HG03571 (cell line): Measurements from ENCODE around the gene CACNB1.

Experiments
- ATAC-seq: cut with Tn5 transposase; IDR thresholded peaks from one replicate; pipeline ENCODE4 v1.9.1; 2021; ENCODE audit not compliant: unreplicated experiment

Gene CACNB1

DNA sequence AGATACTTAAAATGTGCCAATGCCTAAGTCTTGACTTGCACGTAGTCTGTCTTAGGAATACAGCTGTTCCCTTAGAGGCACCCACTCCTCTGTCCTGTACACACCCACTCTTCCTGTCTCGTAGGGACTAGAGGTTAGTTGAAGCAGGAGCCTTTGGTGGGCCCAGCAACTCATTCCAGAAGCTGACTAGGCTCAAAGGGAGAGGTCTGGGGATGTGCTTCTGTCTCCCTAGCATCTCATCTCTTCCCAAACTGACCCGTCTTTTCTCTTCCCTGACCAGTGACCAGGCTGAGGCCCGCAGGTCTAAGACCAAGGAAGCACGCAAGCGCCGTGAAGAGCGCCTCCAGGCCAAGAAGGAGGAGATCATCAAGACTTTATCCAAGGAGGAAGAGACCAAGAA lies 6.8 kb upstream of the CACNB1 start:
- ATAC-seq: no peak

DNA sequence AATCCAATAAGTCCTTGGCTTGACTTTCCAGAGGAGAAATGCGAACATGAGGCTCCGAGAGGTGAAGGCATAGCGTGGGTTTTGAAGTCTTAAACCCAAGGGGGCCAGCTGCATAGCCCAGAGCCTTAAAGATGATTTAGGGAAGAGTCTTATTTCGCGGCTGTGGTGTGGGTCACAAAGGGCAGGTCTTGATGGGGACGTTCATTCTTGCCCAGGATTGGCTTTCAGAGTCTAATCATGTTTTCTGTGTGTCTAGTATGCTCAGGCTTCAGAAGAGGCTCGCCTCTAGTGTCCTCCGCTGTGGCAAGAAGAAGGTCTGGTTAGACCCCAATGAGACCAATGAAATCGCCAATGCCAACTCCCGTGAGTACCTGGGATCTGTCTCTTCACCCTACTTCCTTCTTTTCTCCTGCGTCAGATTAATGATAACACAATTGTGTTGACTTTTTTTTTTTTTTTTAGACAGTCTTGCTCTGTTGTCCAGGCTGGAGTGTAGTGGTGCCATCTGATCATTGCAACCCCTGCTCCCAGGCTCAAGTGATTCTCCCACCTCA lies 3.6 kb upstream of the CACNB1 start:
- ATAC-seq: no peak

DNA sequence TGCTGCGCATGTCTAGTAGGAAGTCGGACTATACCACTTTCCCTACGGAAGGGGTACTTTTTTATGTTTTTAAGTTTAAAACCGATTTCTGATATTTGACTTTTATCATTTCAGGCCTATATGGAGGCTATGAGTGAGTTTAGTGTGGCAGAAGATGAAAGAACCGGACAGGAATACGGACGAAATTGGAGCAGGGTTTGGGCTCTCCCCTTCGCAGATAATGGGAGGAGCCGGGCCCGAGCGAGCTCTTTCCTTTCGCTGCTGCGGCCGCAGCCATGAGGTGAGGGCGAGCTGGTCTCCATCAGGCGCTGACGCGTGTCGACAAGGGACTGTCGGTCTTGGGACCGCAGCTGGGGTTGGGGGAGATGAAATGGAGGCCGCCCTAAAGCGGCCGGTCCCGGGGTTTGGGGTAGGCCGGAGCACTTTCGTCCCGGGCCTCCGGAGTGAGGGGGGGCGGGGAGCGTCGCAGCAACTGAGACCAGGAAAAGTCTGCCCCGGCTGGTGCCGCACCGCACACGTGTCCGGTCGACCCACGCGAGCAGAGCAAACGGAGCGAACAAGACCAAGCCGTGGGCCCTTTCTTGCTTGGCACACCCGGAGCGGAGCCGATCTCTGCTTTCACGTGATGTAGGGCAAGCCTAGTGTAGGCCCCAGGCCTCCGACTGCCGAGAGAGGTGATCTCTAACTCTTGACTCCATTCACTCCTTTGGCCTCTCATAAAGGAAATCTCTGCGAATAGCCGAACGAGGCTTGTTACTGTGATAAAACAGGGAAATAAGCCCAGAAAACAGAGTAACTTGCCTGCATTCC lies 2.8 kb upstream of the CACNB1 start, which contains the start of gene RPL19:
Gene RPL19, plus strand, starts transcription at position 214 of the 810 bp plus-strand sequence. Its CDS starts 62 bp downstream, at position 276.
- peak; percentile 55 for ATAC-seq

DNA sequence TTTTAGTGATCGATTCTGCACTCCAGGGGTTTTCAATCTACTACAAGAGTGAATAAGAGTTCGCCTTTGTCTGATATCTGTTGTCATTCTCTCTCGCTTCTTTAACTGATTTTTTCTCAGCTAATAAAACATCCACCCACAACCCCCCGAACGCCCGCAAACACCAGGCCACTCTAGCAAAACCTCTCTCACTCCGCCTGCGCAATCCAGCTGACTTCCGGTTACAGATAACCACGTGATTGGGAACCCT lies 2.3 kb upstream of the CACNB1 start:
- peak; percentile 49 for ATAC-seq

DNA sequence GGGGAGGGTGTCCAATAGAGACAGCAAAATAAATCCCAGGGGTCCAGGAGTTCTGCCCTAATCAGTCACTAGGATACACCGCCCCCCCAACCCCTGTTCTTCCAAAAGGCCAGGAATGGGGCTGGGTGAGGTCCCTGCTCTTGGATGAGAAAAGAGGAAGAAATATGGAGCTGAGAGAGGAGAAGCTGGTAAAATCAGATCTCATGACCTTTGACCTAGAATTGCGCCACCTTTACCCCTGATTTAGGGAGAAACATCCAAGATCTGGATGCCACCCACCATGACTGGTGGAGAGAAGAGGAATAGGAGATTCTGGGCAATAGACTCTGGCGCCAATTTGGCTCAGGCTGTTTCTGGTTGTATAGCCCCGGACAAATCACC lies 707 bp upstream of the CACNB1 start:
- no peak for ATAC-seq

DNA sequence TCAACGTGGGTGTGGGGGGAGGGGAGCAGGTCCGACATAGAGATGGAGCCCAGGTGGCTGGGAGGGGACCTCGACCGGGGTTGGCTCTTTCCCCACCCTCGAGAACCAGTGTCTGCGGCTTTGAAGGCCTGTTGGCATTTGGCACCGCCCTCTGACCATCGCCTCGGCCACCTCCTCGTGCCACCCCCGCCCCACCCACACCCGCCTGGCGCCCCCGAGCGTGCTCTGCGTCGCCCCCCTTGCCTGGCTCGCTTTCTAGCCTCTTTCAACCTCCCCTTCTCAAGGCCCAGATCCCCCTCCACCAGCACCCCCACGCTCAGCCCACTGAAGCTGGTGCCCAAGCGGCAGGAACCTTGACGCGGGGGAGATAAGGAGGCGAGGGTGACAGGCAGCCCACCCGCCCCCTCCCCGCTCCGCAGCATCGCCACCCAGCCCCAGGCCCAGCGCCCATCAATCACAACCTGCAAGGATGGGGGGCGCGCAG lies 619 bp downstream of the CACNB1 start:
- no peak for ATAC-seq

DNA sequence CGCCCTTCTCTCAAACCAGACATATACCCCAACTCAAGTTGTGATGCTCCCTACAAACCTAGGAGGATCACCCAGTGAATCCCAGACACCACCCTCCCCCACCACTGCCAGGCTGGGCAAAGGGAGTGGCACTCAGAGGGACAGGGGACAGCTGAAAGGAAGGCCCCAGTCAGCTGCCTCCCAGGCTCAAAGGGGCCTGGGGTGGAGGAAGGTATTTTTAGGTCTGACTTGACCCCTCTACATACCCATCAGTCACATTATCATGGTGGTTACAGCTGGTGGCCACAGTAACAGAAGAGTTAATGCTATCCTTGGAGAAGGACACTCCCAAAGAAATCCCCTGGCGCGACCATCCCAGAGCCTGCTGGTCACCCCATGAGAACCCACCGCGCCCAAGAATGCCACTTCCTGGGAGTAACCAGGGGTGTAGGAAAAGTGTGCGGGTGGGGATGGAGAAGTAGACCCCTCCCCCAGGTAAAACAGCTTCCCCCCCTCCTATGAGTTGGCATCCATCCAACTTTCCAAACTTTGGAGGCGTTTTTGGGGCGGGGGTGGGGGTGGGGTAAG lies 1.1 kb downstream of the CACNB1 start:
- no peak for ATAC-seq

DNA sequence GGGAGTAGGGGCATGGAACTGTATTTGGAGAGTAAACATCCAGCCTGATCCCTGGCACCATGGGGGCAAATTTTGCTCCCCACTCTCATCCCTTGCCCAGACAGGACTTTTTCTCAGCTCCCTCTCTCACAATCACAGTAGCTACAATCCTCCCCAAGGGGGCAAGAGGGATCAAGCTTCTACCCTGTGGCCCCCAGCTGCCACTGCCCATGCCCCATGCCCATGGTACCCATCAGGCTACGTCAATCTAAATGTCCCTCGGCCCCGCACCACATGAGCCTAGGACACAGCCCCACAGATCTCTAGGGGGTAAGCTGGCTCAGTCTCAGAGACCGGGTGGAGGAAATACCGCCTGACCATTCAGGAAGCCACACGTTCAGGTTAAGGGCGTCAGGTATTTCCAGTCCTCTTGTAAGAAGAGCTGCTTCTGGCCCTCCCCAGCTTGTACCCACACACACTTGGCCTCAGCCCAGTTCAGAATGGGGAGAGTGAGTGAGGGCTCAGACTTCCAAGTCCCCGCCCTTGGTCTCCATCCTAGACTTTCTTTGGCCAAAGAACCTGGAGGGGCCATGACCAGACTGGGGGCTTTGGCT lies 1.8 kb downstream of the CACNB1 start:
- ATAC-seq: no peak

DNA sequence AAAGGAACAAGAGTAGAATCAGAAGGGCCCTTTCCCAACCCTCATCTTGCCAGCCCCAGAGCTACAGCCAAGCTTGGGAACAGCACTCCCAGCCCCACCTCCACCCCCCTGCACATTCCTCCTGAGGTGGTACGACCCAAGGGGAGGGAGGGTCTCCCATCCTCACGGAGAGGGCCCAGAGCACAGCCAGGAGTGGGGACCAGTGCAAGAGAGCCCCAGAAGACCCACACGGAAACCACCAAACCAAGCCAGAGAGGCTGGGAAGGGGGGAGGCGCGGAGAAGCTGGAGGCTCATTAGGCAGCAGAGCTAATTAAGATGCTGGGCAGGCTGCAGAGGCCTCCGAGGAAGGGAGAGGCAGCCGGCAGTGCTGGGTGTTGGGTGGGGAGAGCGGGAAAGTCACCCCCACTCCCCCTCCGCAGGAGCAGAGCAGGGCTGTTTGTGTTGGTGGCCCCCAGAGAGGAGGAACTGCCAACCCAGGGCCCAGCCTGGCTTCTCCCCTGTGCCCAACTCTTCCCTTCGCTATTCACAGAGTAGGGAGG lies 2.4 kb downstream of the CACNB1 start:
- ATAC-seq: no peak

DNA sequence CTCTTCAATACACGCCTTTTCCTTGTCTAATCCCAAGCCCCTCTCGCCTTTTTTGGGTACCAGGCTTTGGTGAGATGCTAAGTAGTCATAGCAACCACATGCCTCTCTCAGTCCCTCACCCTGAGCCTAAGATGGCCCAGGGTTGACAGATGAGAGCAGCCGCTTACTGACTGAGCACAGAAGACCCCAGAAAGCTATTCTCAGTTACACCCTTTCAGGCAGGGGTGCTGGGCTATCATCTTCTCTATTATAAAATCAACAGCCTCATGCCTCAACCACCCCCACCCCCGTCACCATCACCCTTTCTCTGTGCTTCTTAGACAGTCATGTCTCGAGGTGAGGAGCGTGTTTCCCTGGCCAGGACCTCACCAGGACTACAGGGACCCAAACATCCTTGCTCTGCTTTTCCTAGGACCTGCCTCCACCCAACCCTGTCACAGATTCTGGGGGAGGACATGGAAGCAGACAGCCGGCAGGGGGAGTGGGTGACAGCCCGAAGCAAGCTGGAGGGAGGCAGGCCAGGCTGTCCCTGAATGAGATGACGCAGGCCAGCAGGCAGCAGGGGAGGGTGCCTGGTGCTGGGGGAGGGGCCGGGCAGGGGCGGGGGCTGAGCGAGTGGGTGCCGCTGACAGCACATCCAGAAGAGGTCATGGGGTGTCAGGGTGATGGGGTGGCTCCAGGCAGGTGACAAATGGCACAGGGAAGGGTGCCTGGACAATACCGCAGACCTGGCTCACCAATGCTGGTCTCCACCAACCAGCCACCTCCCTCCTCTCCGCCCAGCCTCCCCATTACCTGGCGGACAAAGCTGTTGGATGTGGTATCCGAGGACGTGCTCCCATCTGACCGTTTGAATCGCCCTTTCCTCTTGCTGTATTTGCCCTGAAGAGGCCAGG lies 3.1 kb downstream of the CACNB1 start:
- no peak for ATAC-seq

DNA sequence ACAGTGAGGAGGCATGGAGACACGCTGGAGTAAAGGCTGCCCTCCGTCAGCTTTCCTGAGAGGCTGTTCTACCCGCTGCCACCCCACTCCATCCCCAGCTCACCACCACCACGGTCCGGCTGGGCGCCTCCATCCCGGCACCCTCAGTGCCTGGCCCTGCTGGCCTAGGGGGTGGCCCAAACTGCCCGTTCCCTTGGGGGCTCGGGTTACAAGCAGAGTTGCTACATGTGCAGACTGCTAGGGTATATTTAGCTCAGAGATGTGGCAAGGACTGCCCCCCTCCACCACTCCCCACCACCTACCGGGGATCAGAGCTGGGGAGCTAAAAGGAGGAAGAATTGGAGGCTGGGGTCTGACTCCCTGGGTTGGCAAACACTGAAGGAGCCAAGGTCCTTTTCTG lies 4.1 kb downstream of the CACNB1 start:
- ATAC-seq: no peak

DNA sequence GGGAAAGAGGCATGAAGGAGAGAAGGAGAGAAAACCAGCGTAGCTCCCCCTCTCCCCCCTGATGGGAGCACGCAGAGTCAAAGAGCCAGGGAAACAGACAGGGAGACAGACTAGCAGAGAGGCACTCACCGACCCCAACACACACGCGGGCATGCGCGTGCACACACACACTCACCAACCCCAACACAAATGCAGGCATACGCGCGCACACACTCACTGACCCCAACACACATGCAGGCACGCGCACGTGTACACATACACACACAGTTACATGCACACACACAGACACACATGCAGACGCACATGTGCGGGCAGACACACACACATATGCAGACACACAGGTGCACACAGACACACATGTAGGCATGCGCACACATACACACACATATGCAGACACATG lies 4.6 kb downstream of the CACNB1 start:
- no peak for ATAC-seq

DNA sequence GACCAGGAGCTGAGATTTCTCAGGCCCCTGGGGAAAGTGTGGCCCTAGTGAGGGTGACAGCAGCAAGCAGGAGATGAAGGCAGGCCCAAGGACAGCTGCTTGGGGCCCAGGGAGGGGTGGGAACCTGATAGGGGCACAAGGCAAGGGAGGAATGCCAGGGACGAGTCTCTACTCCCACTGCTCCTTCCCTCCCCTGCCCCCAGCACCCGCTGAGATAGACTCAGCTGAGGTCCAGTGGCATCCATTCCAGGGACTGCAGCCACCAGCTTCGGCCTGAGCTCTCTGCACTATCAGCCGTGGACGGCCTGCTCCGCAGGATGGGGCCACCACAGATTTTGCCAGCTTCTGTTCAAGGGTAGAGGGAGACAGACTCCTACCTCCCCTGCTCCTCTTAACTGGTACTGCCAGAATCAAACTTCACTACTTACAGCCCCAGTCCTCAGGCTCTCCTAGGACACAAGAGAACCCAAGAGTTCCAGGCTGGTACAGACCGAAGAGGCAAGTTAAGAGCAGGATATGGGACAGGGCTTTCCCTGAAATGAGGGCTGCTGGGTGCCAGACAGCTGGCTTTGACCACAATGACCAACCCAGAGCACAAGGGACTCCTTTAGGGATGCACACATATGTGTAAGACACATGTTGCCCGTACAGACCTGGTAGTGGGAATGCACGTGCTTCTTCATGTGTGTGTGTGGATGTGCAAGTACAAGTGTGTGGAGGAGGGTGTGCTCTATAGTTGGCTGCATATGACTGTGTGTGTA lies 5.5 kb downstream of the CACNB1 start:
- no peak for ATAC-seq

DNA sequence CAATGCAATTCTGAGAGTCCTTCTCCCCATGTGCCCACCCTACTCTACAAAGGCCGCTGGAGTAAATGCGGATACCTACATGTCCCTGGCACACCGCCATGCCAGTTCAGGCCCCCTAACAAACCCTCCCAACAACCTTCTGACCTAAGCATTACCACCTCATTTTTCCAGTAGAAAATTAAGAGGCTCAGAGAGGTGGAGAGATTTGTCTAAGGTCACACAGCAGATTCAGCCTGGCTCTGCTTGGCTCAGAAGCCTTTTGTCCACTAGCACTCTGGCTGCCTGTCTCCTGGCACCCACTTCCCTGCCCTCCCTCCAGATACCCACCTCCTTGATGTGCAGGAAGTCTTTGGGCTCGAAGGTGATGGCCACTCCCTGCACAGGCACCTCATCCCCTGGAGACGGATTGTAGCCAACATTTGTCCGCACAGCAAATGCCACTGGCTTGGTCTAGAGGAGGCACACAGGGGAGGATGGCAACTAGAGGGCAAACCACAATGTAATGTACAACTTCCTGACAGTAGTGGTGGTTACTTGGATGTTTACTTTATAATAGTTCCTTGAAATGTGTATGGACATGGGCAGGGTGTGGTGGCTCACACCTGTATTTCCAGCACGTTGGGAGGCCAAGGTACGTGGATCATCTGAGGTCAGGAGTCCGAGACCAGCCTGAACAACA lies 10.2 kb downstream of the CACNB1 start:
- ATAC-seq: no peak

DNA sequence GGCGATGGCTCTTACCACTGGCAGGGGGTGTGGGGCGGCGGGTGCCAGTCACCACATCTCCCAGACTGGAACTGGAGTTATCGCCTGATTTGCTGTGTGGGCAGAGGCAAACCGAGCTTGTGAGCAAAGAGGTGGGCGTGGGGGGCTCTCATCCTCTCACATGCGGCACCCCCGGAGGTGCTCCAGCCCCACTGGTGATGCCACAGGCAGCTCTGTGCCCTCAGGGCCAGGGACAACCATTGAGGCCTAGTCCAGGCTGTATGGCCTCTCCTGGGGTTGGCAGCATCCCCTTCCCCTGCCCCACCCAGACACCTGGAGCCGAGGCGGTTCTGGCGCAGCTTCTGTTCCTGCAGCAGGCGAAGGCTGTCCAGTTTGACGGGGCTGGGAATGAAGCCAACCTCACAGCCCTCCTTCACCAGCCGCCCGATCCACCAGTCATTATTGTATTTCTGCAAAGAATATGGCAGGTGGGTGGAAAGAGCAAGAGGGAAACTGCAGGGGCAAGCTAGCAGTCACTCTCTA lies 10.9 kb downstream of the CACNB1 start:
- ATAC-seq: no peak

DNA sequence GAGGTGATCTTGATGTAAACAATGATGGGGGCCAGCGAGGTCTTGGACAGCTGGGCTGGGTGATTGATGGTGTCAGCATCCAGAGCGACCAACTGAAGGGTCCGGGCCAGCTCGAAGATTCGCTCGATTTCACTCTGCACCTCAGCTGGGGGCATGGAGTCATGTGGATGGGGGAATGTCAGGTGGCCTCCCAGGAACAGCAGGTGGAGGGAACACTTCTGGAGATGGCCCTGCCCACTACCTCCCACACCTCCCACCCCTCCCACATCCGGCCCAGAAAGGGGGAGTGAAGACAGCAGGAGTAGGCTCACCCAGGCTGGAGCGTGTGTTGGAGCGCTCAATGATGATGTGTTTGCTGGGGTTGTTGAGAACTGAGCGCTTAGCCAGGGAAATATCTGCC lies 13.7 kb downstream of the CACNB1 start:
- no peak for ATAC-seq

DNA sequence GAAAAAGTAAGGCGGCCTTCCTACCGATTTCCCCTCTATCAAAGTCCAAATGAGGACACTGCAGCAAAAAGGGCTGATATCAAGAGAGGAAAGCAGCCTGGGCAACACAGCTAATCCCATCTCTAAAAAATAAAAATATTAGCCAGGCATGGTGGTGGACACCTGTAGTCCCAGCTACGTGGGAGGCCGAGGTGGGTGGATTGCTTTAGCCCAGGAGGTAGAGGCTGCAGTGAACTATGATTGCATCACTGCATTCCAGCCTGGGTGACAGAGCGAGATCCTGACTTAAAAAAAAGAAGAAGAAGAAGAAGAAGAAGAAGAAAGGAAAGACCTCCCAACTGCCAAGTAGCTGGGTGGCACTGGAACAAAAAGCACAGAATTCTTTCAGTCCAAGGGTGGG lies 14.4 kb downstream of the CACNB1 start:
- ATAC-seq: no peak

DNA sequence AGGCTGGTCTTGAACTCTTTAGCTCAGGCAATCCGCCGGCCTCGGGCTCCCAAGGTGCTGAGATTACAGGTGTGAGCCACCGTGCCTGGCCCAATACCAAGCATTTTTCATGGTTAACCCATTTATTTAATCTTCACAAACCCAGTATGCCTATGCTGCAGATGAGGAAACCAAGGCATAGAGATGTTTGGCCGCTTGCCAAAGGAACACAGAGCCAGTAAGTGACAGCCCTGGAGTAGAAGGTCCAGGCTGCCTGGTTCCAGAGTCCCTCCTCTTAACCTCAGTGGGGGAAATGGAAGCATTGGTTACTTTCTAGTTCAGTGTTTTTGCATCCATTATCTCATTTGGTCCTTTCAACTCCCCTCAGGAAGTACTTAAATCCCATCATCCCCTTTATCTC lies 16.2 kb downstream of the CACNB1 start:
- no peak for ATAC-seq

DNA sequence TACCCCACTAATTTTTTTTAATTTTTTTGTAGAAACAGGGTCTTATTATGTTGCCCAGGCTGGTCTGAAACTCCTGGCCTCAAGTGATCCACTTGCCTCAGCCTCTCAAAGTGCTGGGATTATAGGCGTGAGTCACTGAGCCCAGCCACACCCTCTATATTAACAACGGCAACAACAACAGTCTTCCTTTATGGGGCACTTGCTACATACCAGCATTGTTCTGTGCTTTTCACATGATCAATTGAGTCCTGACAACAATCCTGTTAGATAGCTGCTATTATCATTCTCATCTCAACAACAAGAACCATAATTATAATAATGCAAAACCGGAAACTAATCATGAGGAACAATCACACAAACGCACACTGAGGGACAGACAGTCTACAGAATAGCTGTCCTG lies 18.9 kb downstream of the CACNB1 start:
- no peak for ATAC-seq
